AG04449 (cell line): ENCODE data around the gene GAL3ST2.

Source experiments
- CTCF ChIA-PET: fragments of 350-600 bp; formaldehyde crosslinking; extraction: SDS; loops from one replicate; lab custom pipeline; 2021; ENCODE audit warnings: antibody characterized with exemption; lab: Yijun Ruan, JAX
- POLR2A ChIA-PET: fragments of 400-600, 350-600 bp; formaldehyde crosslinking; extraction: SDS; loops from one replicate; lab custom pipeline; 2020; ENCODE audit warnings: antibody characterized with exemption, inconsistent platforms; lab: Yijun Ruan, JAX
- DNase-seq: peaks from one replicate; pipeline ENCODE4 v3.0.0-alpha.2; 2010; ENCODE audit warnings: low read depth, low spot score
- H3K4me3 ChIP-seq: 2 replicates; pipeline ENCODE4 v1.5.1; 2011; ENCODE audit warnings: low read depth, mild to moderate bottlenecking, control low read depth, low read length
- TF ChIP-seq, protein P1 (sequence below): IDR thresholded peaks from one replicate; pipeline ENCODE4 v1.5.1; 2011; ENCODE audit warnings: mild to moderate bottlenecking, moderate library complexity, low read length, control low read depth, inconsistent platforms; ENCODE audit not compliant: insufficient read depth; ENCODE audit errors: missing control alignments

The GAL3ST2 gene

DNA sequence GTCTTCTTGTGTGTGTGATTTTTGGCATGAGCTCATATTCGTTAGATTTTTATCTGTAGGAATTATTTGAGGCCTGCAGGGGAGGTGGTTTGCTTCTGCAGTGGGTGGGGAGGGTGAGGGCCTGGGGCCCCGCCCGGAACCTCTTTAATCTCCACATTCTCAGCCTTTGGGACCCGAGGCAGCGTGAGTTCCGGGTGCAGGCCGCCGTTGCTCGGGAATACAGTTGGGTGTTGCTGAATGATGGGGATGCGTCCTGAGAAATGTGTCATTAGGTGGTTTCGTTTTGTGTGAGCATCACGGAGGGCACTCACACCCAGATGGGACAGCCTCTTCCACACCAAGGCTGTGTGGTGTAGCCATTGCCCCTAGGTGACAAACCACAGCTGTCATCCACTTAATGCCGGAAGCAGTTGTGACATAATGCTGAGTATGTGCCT, 13.7 kb upstream of the GAL3ST2 start:
- DNase-seq, result no peak
- POLR2A ChIA-PET, result no interaction called here
- CTCF ChIA-PET, result interaction anchor here (0.5 kb wide), 1 partner anchor 152 kb away, joined by 5 read pairs; no protein-coding TSS in a partner anchor
- no peak overlapping the region for H3K4me3 ChIP-seq
- TF ChIP-seq, protein P1, sequence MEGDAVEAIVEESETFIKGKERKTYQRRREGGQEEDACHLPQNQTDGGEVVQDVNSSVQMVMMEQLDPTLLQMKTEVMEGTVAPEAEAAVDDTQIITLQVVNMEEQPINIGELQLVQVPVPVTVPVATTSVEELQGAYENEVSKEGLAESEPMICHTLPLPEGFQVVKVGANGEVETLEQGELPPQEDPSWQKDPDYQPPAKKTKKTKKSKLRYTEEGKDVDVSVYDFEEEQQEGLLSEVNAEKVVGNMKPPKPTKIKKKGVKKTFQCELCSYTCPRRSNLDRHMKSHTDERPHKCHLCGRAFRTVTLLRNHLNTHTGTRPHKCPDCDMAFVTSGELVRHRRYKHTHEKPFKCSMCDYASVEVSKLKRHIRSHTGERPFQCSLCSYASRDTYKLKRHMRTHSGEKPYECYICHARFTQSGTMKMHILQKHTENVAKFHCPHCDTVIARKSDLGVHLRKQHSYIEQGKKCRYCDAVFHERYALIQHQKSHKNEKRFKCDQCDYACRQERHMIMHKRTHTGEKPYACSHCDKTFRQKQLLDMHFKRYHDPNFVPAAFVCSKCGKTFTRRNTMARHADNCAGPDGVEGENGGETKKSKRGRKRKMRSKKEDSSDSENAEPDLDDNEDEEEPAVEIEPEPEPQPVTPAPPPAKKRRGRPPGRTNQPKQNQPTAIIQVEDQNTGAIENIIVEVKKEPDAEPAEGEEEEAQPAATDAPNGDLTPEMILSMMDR, result no peak

- TF ChIP-seq, protein P1, result no peak
- no peak overlapping the region for H3K4me3 ChIP-seq
- DNase-seq, result no peak
- CTCF ChIA-PET, result interaction anchor here (0.5 kb wide), 1 partner anchor 153 kb away, joined by 5 read pairs; no protein-coding TSS in a partner anchor
- POLR2A ChIA-PET, result no interaction called here
These were observed 12.9 kb upstream of the GAL3ST2 start for GRCh38 chr2:241763551-241764274.

- CTCF ChIA-PET, result no interaction called here
- no peak overlapping the region for H3K4me3 ChIP-seq
- TF ChIP-seq, protein P1, result no peak
- POLR2A ChIA-PET, result no interaction called here
- DNase-seq, result no peak
These were observed 12.1 kb upstream of the GAL3ST2 start for GRCh38 chr2:241764275-241765241.

- no peak overlapping the region for H3K4me3 ChIP-seq
- TF ChIP-seq, protein P1, result no peak
- DNase-seq, result no peak
- ChIA-PET CTCF (no interaction called here), POLR2A (no interaction called here)
These were observed 9.0 kb upstream of the GAL3ST2 start for GRCh38 chr2:241767464-241768250.

DNA sequence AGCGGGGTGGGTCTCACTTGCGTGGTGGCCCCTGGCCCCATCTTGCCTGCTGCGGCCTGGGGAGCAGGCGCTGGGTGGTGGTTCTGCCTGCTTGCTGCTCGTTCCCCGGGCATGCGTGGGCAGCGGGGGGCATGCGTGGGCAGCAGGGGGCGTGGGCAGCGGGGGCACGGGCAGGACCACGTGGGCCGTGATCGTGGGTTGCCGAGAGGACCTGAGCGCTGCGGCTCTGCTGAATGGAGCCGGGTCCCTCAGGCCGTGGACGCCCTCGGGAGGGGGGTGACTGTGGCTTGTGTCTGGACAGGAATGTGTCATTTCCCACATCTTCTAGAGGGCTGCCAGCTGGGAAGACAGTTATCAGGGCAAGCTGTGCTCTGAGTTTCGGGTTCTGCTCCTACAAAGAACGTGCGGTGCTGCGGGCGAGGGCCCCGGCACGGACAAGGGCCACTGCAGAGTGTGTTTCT, 8.3 kb upstream of the GAL3ST2 start:
- DNase-seq, result no peak
- TF ChIP-seq, protein P1, result no peak
- ChIA-PET CTCF (no interaction called here), POLR2A (no interaction called here)
- no peak overlapping the region for H3K4me3 ChIP-seq
